Activated CD8-positive, alpha-beta T cell treated with anti-CD3 and anti-CD28 coated beads for 36 hours (primary cell): ENCODE measurements around the gene LRRC1. TPM values are rescaled to one million over a fixed set of nuclear protein-coding genes. Genes with fewer than 3 reads are reported as not detected.
"Not testable (repeated sequence)": the region's sequence is repeated elsewhere in the genome, so short reads cannot be mapped to it uniquely, and the experiment has no call there.

Experiments
- ATAC-seq: fragments of 200-7000 bp; cut with Tn5 transposase; one replicate; pipeline ENCODE4 v1.10.0; 2021; ENCODE audit warnings: mild to moderate bottlenecking, moderate library complexity
- CTCF ChIA-PET: fragments of 350-600 bp; sonication (Branson Sonifier 250); formaldehyde crosslinking; loops from one replicate; lab custom pipeline; 2021; ENCODE audit warnings: antibody characterized with exemption; lab: Charles Lee
- POLR2A ChIA-PET: fragments of 350-600 bp; sonication (Branson Sonifier 250); formaldehyde crosslinking; loops from one replicate; lab custom pipeline; 2021; ENCODE audit warnings: antibody characterized with exemption; lab: Charles Lee
- DNase-seq: peaks from one replicate; pipeline ENCODE4 v3.0.0-alpha.2; 2020
- H3K27ac Mint-ChIP-seq: one replicate; pipeline ENCODE4 v1.8.0; 2021; ENCODE audit warnings: mild to moderate bottlenecking, mixed read lengths
- H3K27me3 Mint-ChIP-seq: one replicate; pipeline ENCODE4 v1.8.0; 2021; ENCODE audit warnings: mixed read lengths
- H3K36me3 Mint-ChIP-seq: one replicate; pipeline ENCODE4 v1.8.0; 2021; ENCODE audit warnings: low read depth, mixed read lengths
- H3K4me1 Mint-ChIP-seq: one replicate; pipeline ENCODE4 v1.8.0; 2021; ENCODE audit warnings: low read depth, mixed read lengths
- H3K4me3 Mint-ChIP-seq: one replicate; pipeline ENCODE4 v1.8.0; 2021; ENCODE audit warnings: mild to moderate bottlenecking, moderate library complexity, mixed read lengths
- H3K9me3 Mint-ChIP-seq: one replicate; pipeline ENCODE4 v1.8.0; 2021; ENCODE audit warnings: mixed read lengths
- intact Hi-C: fragments of 100-400 bp; cut with micrococcal nuclease; formaldehyde crosslinking; loops from one replicate; pipeline ENCODE4 v1.10.0; 2022
- total RNA-seq, 2 experiments: library from RNA; stranded (reverse); gene quantifications; one replicate each; pipeline ENCODE4 v1.2.3, GENCODE V29; 2021
- TF ChIP-seq, protein P1 (sequence below): fragments of 200-600 bp; IDR thresholded peaks from one replicate; pipeline ENCODE4 v1.8.0; 2022; ENCODE audit warnings: antibody characterized with exemption, mild to moderate bottlenecking

LRRC1 gene
- total RNA-seq, 2 experiments from 2014 or later, result 1.9 to 2.5 TPM

DNA sequence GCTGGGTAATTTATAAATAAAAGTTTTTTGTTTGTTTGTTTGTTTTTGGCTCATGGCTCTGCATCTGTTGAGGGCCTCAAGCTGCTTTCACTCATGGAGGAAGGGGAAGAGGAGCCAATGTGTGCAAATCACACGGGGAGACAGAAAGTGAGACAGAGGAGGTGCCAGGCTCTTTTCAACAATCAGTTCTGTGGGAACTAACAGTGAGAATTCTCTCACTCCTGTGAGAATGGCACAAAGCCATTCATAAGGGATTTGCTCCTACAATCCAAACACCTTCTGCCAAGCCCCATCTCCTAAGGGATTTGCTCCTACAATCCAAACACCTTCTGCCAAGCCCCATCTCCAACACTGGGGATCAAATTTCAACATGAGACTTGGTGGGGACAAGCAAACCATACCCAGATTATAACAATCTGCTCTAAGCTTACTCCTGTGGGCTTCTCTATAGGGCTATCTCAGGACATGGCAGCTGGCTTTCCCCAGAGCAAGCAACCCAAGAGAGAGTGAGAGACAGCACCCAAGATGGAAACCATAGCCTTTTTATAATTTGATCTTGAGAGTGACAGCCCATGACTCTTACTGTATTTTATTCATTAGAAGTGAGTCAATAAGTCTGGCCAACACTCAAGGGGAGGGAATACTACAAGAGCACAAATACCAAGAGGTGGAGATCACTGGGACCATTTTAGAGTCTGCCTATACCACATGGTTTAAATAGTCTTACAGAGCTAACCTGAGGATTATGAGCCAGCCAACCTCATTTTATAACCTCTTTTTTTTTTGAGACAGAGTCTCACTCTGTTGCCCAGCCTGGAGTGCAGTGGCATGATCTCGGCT, 22.8 kb upstream of the LRRC1 start:
- ATAC-seq, result no peak
- Mint-ChIP-seq H3K9me3 (no peaks in the 10 kb centered on the region), H3K27ac (no peak overlapping the region), H3K4me3 (no peak overlapping the region), H3K4me1 (no peaks in the 10 kb centered on the region), H3K27me3 (peaks cover 3% of the 10 kb centered on the region), H3K36me3 (no peaks in the 10 kb centered on the region)
- intact Hi-C loops, result no loop called here
- DNase-seq, result no peak
- CTCF ChIA-PET, result interaction anchor here (0.9 to 2.4 kb wide), 4 partner anchors 44 to 179 kb away, joined by 3 to 9 read pairs (median 3); no protein-coding TSS in a partner anchor
- TF ChIP-seq, protein P1, sequence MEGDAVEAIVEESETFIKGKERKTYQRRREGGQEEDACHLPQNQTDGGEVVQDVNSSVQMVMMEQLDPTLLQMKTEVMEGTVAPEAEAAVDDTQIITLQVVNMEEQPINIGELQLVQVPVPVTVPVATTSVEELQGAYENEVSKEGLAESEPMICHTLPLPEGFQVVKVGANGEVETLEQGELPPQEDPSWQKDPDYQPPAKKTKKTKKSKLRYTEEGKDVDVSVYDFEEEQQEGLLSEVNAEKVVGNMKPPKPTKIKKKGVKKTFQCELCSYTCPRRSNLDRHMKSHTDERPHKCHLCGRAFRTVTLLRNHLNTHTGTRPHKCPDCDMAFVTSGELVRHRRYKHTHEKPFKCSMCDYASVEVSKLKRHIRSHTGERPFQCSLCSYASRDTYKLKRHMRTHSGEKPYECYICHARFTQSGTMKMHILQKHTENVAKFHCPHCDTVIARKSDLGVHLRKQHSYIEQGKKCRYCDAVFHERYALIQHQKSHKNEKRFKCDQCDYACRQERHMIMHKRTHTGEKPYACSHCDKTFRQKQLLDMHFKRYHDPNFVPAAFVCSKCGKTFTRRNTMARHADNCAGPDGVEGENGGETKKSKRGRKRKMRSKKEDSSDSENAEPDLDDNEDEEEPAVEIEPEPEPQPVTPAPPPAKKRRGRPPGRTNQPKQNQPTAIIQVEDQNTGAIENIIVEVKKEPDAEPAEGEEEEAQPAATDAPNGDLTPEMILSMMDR, result no peak
- POLR2A ChIA-PET, result no interaction called here

DNA sequence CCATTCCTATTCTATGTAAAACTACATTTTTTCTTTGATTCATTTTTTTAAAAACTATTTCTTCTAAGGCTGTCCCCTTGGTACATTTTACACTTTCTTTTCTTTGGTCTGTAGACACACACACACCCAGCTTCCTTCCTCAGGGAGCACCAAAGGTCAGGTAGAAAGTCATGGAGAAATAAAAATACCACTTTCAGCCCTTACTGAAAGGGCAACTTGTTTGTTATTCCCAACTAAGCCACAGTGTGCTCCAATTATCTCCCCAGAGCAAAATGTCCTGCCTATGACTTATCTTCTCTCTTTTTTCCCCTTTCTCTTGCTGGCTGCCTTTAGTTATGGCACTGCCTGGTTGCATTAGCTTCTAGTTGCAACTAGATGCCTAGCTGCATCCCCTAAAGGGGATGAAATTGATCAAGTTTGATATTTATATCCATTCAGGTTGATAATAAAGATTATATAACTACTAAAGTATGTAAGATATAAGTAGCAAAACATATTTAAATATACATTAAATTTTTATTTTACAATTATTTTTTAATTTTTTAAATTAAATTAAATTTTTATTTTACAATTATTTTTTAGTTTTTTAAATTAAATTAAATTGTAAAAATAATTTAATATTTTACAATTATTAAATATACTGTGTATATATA, 21.6 kb upstream of the LRRC1 start:
- CTCF ChIA-PET, result interaction anchor here (1.0 kb wide), 1 partner anchor 45 kb away, joined by 3 read pairs; no protein-coding TSS in a partner anchor
- DNase-seq (no peak), ATAC-seq (no peak)
- POLR2A ChIA-PET, result no interaction called here
- intact Hi-C loops, result no loop called here
- H3K4me3 Mint-ChIP-seq, result no peak overlapping the region
- H3K4me1 Mint-ChIP-seq, result no peaks in the 10 kb centered on the region
- no peaks in the 10 kb centered on the region for H3K9me3 Mint-ChIP-seq
- no peak overlapping the region for H3K27ac Mint-ChIP-seq
- peaks cover 3% of the 10 kb centered on the region for H3K27me3 Mint-ChIP-seq
- H3K36me3 Mint-ChIP-seq, result no peaks in the 10 kb centered on the region
- TF ChIP-seq, protein P1, result no peak

DNA sequence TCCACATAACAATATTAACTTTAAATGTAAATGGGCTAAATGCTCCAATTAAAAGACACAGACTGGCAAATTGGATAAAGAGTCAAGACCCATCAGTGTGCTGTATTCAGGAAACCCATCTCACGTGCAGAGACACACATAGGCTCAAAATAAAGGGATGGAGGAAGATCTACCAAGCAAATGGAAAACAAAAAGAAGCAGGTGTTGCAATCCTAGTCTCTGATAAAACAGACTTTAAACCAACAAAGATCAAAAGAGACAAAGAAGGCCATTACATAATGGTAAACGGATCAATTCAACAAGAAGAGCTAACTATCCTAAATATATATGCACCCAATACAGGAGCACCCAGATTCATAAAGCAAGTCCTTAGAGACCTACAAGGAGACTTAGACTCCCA, 18.7 kb upstream of the LRRC1 start:
- intact Hi-C loops, H3K9me3 Mint-ChIP-seq, H3K36me3 Mint-ChIP-seq, H3K4me1 Mint-ChIP-seq, H3K27me3 Mint-ChIP-seq, ATAC-seq, H3K4me3 Mint-ChIP-seq, H3K27ac Mint-ChIP-seq, POLR2A ChIA-PET, DNase-seq, CTCF ChIA-PET: not testable (repeated sequence)

DNA sequence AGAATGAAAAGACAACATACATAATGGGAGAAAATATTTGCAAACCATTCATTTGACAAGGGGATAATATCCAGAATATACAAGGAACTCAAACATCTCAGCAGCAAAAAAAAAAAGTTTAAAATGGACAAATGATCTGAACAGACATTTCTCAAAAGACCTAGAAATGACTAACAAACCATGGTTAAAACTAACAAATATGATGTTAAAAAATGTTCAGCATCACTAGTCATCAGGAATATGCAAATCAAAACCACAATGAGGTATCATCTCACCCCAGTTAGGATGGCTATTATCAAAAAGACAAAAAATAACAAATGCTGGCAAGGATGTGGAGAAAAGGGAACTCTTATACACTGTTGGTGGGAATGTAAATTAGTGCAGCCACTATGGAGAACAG, 9.8 kb upstream of the LRRC1 start:
- CTCF ChIA-PET, H3K9me3 Mint-ChIP-seq, DNase-seq, POLR2A ChIA-PET, H3K36me3 Mint-ChIP-seq, H3K4me1 Mint-ChIP-seq, intact Hi-C loops, H3K27ac Mint-ChIP-seq, H3K4me3 Mint-ChIP-seq, ATAC-seq: not testable (repeated sequence)
- peaks cover 12% of the 10 kb centered on the region for H3K27me3 Mint-ChIP-seq

DNA sequence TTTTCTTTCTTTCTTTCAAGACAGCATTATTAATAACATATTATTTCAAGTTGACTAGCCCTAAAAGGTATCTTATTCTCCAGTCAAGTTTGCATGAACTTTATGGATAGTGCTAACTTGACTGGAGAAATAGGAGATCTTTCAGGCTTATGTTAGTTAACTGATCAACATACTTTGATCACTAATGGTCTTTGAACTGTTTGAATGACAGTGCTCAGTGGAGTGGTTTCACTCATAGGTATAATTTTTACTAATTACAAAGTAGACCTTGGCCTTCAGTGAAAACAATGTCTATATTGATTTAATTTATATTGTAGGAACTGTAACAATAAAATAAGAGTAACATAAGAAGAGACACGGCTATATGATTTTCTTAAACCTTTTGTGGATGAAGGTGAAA, 8.0 kb upstream of the LRRC1 start:
- Mint-ChIP-seq H3K9me3 (peaks cover 8% of the 10 kb centered on the region), H3K27ac (no peak overlapping the region)
- no peak for ATAC-seq

More for the DNA sequence above, 8.0 kb upstream of the LRRC1 start:
- Mint-ChIP-seq H3K4me3 (no peak overlapping the region), H3K27me3 (peaks cover 18% of the 10 kb centered on the region), H3K36me3 (no peaks in the 10 kb centered on the region), H3K4me1 (no peaks in the 10 kb centered on the region)
- CTCF ChIA-PET, result no interaction called here
- TF ChIP-seq, protein P1, result no peak
- no peak for DNase-seq
- POLR2A ChIA-PET, result no interaction called here
- intact Hi-C loops, result no loop called here
